Keratinocyte (primary cell): ENCODE measurements around the gene SPECC1.
"Not testable (repeated sequence)": the region's sequence is repeated elsewhere in the genome, so short reads cannot be mapped to it uniquely, and the experiment has no call there.

ENCODE experiments used
- CTCF ChIP-seq, 3 experiments: IDR thresholded peaks in 1 of 3; conservative IDR thresholded peaks in 1 of 3; optimal IDR thresholded peaks in 1 of 3; 2 replicates in 2 of 3; 3 replicates in 1 of 3; pipeline versions ENCODE3 to v1.5.1; 2011; ENCODE audit warnings: low read length in 3 of 3, mild to moderate bottlenecking in 3 of 3, moderate library complexity in 2 of 3, control low read depth in 1 of 3, inconsistent platforms in 1 of 3; ENCODE audit not compliant: insufficient read depth in 2 of 3; ENCODE audit errors: extremely low read depth in 1 of 3
- EZH2 ChIP-seq: IDR thresholded peaks from one replicate; pipeline ENCODE4 v1.6.1; 2012; ENCODE audit warnings: inconsistent platforms, mild to moderate bottlenecking, low read length, moderate library complexity

- TF ChIP-seq CTCF (optimal IDR thresholded peaks at IDR 0.05 in 1 of 3, IDR thresholded peaks at IDR 0.05 in 1 of 3, conservative IDR thresholded peaks at IDR 0.05 in 1 of 3; ENCODE audit: extremely low read depth in 1 of 3, insufficient read depth in 2 of 3, low read length in 3 of 3); EZH2: not testable (repeated sequence)
These were observed 312.2 kb downstream of the SPECC1 start for GRCh38 chr17:20321357-20321756.
